Measurements from ENCODE around the gene SUCLG1. TPM values are rescaled to one million over a fixed set of nuclear protein-coding genes. Genes with fewer than 3 reads are reported as not detected.

SUCLG1 gene
- total RNA-seq, 1 experiment from 2014 or later, result 59.5 TPM

- no peaks in the 10 kb centered on the region for H3K79me2 ChIP-seq (ENCODE audit: low read depth)
- H3K27ac ChIP-seq, result no peak overlapping the region
- no peak overlapping the region for H3K4me3 ChIP-seq
- H4K20me1 ChIP-seq (ENCODE audit: insufficient read depth), result no peaks in the 10 kb centered on the region
- H3K36me3 ChIP-seq (ENCODE audit: low read depth), result no peaks in the 10 kb centered on the region
- no peaks in the 10 kb centered on the region for H3K9me3 ChIP-seq (ENCODE audit: insufficient read depth, low read depth)
- TF ChIP-seq CTCF (conservative IDR thresholded peaks at IDR 0.05), result no peak
- TF ChIP-seq EZH2 (IDR thresholded peaks at IDR 0.05; ENCODE audit: low read depth), result no peak
- no peaks in the 10 kb centered on the region for H3F3A ChIP-seq (ENCODE audit: insufficient read depth, low read depth)
- intact Hi-C loops (cut with micrococcal nuclease; ENCODE audit: unreplicated experiment), result no loop called here
- H2AFZ ChIP-seq, result no peak overlapping the region
- H3K4me2 ChIP-seq, result no peak overlapping the region
- H3K4me1 ChIP-seq (replicated peaks; ENCODE audit: insufficient read depth), result no peaks in the 10 kb centered on the region
- H3K27me3 ChIP-seq (ENCODE audit: insufficient read depth, low read depth), result peaks cover 7% of the 10 kb centered on the region; the same call in 1 of the 2 replicates
- ChIA-PET POLR2A (ENCODE audit: unreplicated experiment) (no interaction called here), CTCF (no interaction called here)
- DNase-seq, result no peak
- BruUV-seq (replicated peaks), result no TSS peak
- no peaks in the 10 kb centered on the region for H3K9me2 ChIP-seq (ENCODE audit: insufficient read depth)
Observed at GRCh38 chr2:84395820-84396219, 63.3 kb downstream of the SUCLG1 start.

GRCh38 chr2:84394628-84395027, 64.5 kb downstream of the SUCLG1 start:
- Histone ChIP-seq H2AFZ (no peak overlapping the region), H3K4me3 (no peak overlapping the region), H3K4me2 (no peak overlapping the region), H3K4me1 (replicated peaks; ENCODE audit: insufficient read depth) (no peaks in the 10 kb centered on the region), H3K36me3 (ENCODE audit: low read depth) (no peaks in the 10 kb centered on the region), H4K20me1 (ENCODE audit: insufficient read depth) (no peaks in the 10 kb centered on the region), H3K9me2 (ENCODE audit: insufficient read depth) (no peaks in the 10 kb centered on the region), H3F3A (ENCODE audit: insufficient read depth, low read depth) (no peaks in the 10 kb centered on the region), H3K9me3 (ENCODE audit: insufficient read depth, low read depth) (no peaks in the 10 kb centered on the region), H3K27ac (no peak overlapping the region), H3K27me3 (ENCODE audit: insufficient read depth, low read depth) (peaks cover 2% of the 10 kb centered on the region; the same call in 1 of the 2 replicates), H3K79me2 (ENCODE audit: low read depth) (no peaks in the 10 kb centered on the region)
- TF ChIP-seq CTCF (conservative IDR thresholded peaks at IDR 0.05) (no peak), EZH2 (IDR thresholded peaks at IDR 0.05; ENCODE audit: low read depth) (no peak)
- ChIA-PET CTCF (no interaction called here), POLR2A (ENCODE audit: unreplicated experiment) (no interaction called here)
- DNase-seq, result no peak
- intact Hi-C loops (cut with micrococcal nuclease; ENCODE audit: unreplicated experiment), result no loop called here
- BruUV-seq (replicated peaks), result no TSS peak

GRCh38 chr2:84393829-84394228, 65.3 kb downstream of the SUCLG1 start:
- intact Hi-C loops (cut with micrococcal nuclease; ENCODE audit: unreplicated experiment), result no loop called here
- no peak overlapping the region for H3K4me2 ChIP-seq
- no peaks in the 10 kb centered on the region for H3K79me2 ChIP-seq (ENCODE audit: low read depth)
- H3F3A ChIP-seq (ENCODE audit: insufficient read depth, low read depth), result no peaks in the 10 kb centered on the region
- DNase-seq, result no peak
- CTCF ChIA-PET, result no interaction called here
- no TSS peak for BruUV-seq (replicated peaks)
- H2AFZ ChIP-seq, result no peak overlapping the region
- no peaks in the 10 kb centered on the region for H3K4me1 ChIP-seq (replicated peaks; ENCODE audit: insufficient read depth)
- no peaks in the 10 kb centered on the region for H3K9me3 ChIP-seq (ENCODE audit: insufficient read depth, low read depth)
- peaks cover 2% of the 10 kb centered on the region; the same call in 1 of the 2 replicates for H3K27me3 ChIP-seq (ENCODE audit: insufficient read depth, low read depth)
- TF ChIP-seq CTCF (conservative IDR thresholded peaks at IDR 0.05) (no peak), EZH2 (IDR thresholded peaks at IDR 0.05; ENCODE audit: low read depth) (no peak)
- no peaks in the 10 kb centered on the region for H3K9me2 ChIP-seq (ENCODE audit: insufficient read depth)
- no peak overlapping the region for H3K4me3 ChIP-seq
- no peaks in the 10 kb centered on the region for H3K36me3 ChIP-seq (ENCODE audit: low read depth)
- POLR2A ChIA-PET (ENCODE audit: unreplicated experiment), result interaction anchor here (0.6 kb wide), 1 partner anchor 513 kb away, joined by 28 read pairs; no protein-coding TSS in a partner anchor
- no peaks in the 10 kb centered on the region for H4K20me1 ChIP-seq (ENCODE audit: insufficient read depth)
- H3K27ac ChIP-seq, result no peak overlapping the region
